DOHH2 (cell line): Measurements from ENCODE around the gene WDR48.

ENCODE experiments used
- H3F3A ChIP-seq: fragments of 200-600 bp; sonication (generic), shearing (Covaris generic); 2 replicates; pipeline ENCODE4 v1.6.0; 2016; ENCODE audit warnings: antibody characterized with exemption, mild to moderate bottlenecking; ENCODE audit not compliant: control insufficient read depth, insufficient read depth
- H3K27ac ChIP-seq: fragments of 200-600 bp; sonication (generic); 2 replicates; pipeline ENCODE4 v1.5.1; 2014; ENCODE audit warnings: low read depth, mild to moderate bottlenecking, low read length, moderate library complexity
- H3K27me3 ChIP-seq: fragments of 200-600 bp; sonication (generic); 2 replicates; pipeline ENCODE4 v1.6.1; 2014; ENCODE audit warnings: mild to moderate bottlenecking, low read length, mixed read lengths; ENCODE audit not compliant: control insufficient read depth
- H3K36me3 ChIP-seq: fragments of 200-600 bp; sonication (generic); 2 replicates; pipeline ENCODE4 v1.6.1; 2014; ENCODE audit warnings: mild to moderate bottlenecking, low read length, moderate library complexity, mixed read lengths; ENCODE audit not compliant: control insufficient read depth
- H3K4me1 ChIP-seq: fragments of 200-600 bp; sonication (generic); 2 replicates; pipeline ENCODE4 v1.6.1; 2014; ENCODE audit warnings: mild to moderate bottlenecking, low read length, mixed read lengths; ENCODE audit not compliant: control insufficient read depth
- H3K4me2 ChIP-seq: fragments of 200-600 bp; sonication (generic); 2 replicates; pipeline ENCODE4 v1.6.0; 2014; ENCODE audit warnings: mild to moderate bottlenecking, low read length, moderate library complexity
- H3K4me3 ChIP-seq: fragments of 200-600 bp; sonication (generic); 2 replicates; pipeline ENCODE4 v1.5.1; 2014; ENCODE audit warnings: mild to moderate bottlenecking, low read length, mixed read lengths
- H3K79me2 ChIP-seq: fragments of 200-600 bp; sonication (generic); 2 replicates; pipeline ENCODE4 v1.6.1; 2014; ENCODE audit warnings: mild to moderate bottlenecking, low read length, mixed read lengths; ENCODE audit not compliant: control insufficient read depth
- H3K9me2 ChIP-seq: fragments of 200-600 bp; sonication (generic); replicated peaks from 2 replicates; pipeline ENCODE4 v1.6.1; 2014; ENCODE audit warnings: mild to moderate bottlenecking, low read length, mixed read lengths; ENCODE audit not compliant: control insufficient read depth
- H3K9me3 ChIP-seq: fragments of 200-600 bp; sonication (generic); 2 replicates; pipeline ENCODE4 v1.6.1; 2014; ENCODE audit warnings: antibody characterized with exemption, low read length, mixed read lengths; ENCODE audit not compliant: control insufficient read depth, insufficient read depth
- H4K20me1 ChIP-seq: fragments of 200-600 bp; sonication (generic); 2 replicates; pipeline ENCODE4 v1.6.0; 2014; ENCODE audit warnings: low read depth, mild to moderate bottlenecking, antibody characterized with exemption, low read length, moderate library complexity; ENCODE audit not compliant: control insufficient read depth, insufficient read depth
- CTCF ChIP-seq: fragments of 200-600 bp; sonication (generic); IDR thresholded peaks from one replicate; pipeline ENCODE4 v1.5.1; 2014; ENCODE audit warnings: antibody characterized with exemption, mild to moderate bottlenecking, low read depth, low read length; ENCODE audit not compliant: poor library complexity, severe bottlenecking
- EZH2phosphoT487 ChIP-seq: fragments of 200-600 bp; sonication (generic); IDR thresholded peaks from 2 replicates; pipeline ENCODE4 v1.6.1; 2017; ENCODE audit warnings: borderline replicate concordance, mild to moderate bottlenecking, antibody characterized with exemption, low read length, moderate library complexity, mixed read lengths

Gene WDR48

GRCh38 chr3:39051649-39052561 lies at the start of gene WDR48, which contains the start of gene SCN11A:
Gene WDR48 (plus strand): TSS chr3:39052016. CDS start chr3:39052026, 10 bp downstream.
Gene SCN11A (minus strand): TSS chr3:39051944. CDS start chr3:38950362, 101,582 bp downstream.
- Histone ChIP-seq H3K36me3 (0 out of 2 replicates have a peak, but pooled peaks cover 3% of the 10 kb centered on the region), H3K4me2 (peak within 1 kb of the TSS; percentile 77), H3K79me2 (peaks cover 34% of the 10 kb centered on the region), H4K20me1 (no peaks in the 10 kb centered on the region), H3K9me3 (no peaks in the 10 kb centered on the region), H3K27ac (peak within 1 kb of the TSS; percentile 48), H3F3A (no peaks in the 10 kb centered on the region; the same call in 1 of the 2 replicates), H3K9me2 (no peaks in the 10 kb centered on the region), H3K4me1 (peaks cover 21% of the 10 kb centered on the region), H3K27me3 (no peaks in the 10 kb centered on the region), H3K4me3 (peak within 1 kb of the TSS; percentile 80)
- TF ChIP-seq CTCF (no peak), EZH2phosphoT487 (no peak)

GRCh38 chr3:39005295-39005694 lies 46.5 kb upstream of the WDR48 start:
- H3K27ac ChIP-seq = no peak overlapping the region
- no peaks in the 10 kb centered on the region for H3F3A ChIP-seq
- TF ChIP-seq EZH2phosphoT487 = no peak
- no peak for TF ChIP-seq CTCF
- no peaks in the 10 kb centered on the region for H3K27me3 ChIP-seq
- H3K79me2 ChIP-seq = no peaks in the 10 kb centered on the region
- H3K4me1 ChIP-seq = no peaks in the 10 kb centered on the region
- no peaks in the 10 kb centered on the region for H3K9me2 ChIP-seq
- H3K36me3 ChIP-seq = no peaks in the 10 kb centered on the region
- H3K4me3 ChIP-seq = no peak overlapping the region
- no peaks in the 10 kb centered on the region for H3K9me3 ChIP-seq
- no peak overlapping the region for H3K4me2 ChIP-seq
- no peaks in the 10 kb centered on the region for H4K20me1 ChIP-seq

- Histone ChIP-seq H3K4me3 (no peak overlapping the region), H3K9me2 (no peaks in the 10 kb centered on the region), H3K27me3 (no peaks in the 10 kb centered on the region), H3K79me2 (no peaks in the 10 kb centered on the region), H4K20me1 (no peaks in the 10 kb centered on the region), H3K27ac (no peak overlapping the region), H3K4me1 (no peaks in the 10 kb centered on the region), H3K4me2 (no peak overlapping the region), H3K9me3 (no peaks in the 10 kb centered on the region), H3K36me3 (no peaks in the 10 kb centered on the region), H3F3A (no peaks in the 10 kb centered on the region)
- no peak for TF ChIP-seq CTCF
Measured at GRCh38 chr3:39011191-39011736, 40.6 kb upstream of the WDR48 start.
